SK-N-SH treated with all-trans-retinoic acid at 6 μM for 48 hours (cell line): Measurements from ENCODE around the gene IKZF3.

Source experiments
- ATAC-seq: fragments of 200-7000 bp; cut with Tn5 transposase; 3 replicates; pipeline ENCODE4 v1.9.1; 2020; ENCODE audit warnings: mild to moderate bottlenecking, moderate library complexity
- ARNTL ChIP-seq: fragments of 450-650 bp; formaldehyde crosslinking; IDR thresholded peaks from 2 replicates; pipeline ENCODE4 v1.5.0; 2020; ENCODE audit warnings: low read depth, mild to moderate bottlenecking, moderate library complexity, borderline replicate concordance
- BACH2 ChIP-seq: fragments of 250-450 bp; sonication (Bioruptor Pico); IDR thresholded peaks from 2 replicates; pipeline ENCODE4 v1.9.0; 2021; ENCODE audit warnings: mild to moderate bottlenecking, borderline replicate concordance
- CSDC2 ChIP-seq: fragments of 250-450 bp; sonication (Bioruptor Pico); IDR thresholded peaks from 2 replicates; pipeline ENCODE4 v1.5.0; 2020; ENCODE audit warnings: mild to moderate bottlenecking, moderate library complexity
- ESRRG ChIP-seq: fragments of 250-450 bp; sonication (Bioruptor Pico); IDR thresholded peaks from 2 replicates; pipeline ENCODE4 v1.6.1; 2021; ENCODE audit warnings: mild to moderate bottlenecking
- GLIS3 ChIP-seq: fragments of 250-450 bp; sonication (Bioruptor Pico); IDR thresholded peaks from 2 replicates; pipeline ENCODE4 v1.5.0; 2020; ENCODE audit warnings: mild to moderate bottlenecking, moderate library complexity
- ISL1 ChIP-seq: fragments of 250-450 bp; sonication (Bioruptor Pico); IDR thresholded peaks from 2 replicates; pipeline ENCODE4 v2.1.2; 2022; ENCODE audit warnings: mild to moderate bottlenecking, moderate library complexity
- OSR1 ChIP-seq: fragments of 250-450 bp; sonication (Bioruptor Pico); IDR thresholded peaks from 2 replicates; pipeline ENCODE4 v1.8.0; 2022; ENCODE audit warnings: moderate library complexity, mild to moderate bottlenecking, inconsistent platforms
- PPARA ChIP-seq: fragments of 250-450 bp; sonication (Bioruptor Pico); IDR thresholded peaks from 2 replicates; pipeline ENCODE4 v1.5.0; 2020; ENCODE audit warnings: mild to moderate bottlenecking, borderline replicate concordance
- RARB ChIP-seq: fragments of 250-450 bp; sonication (Bioruptor Pico); IDR thresholded peaks from 2 replicates; pipeline ENCODE4 v1.8.0; 2021; ENCODE audit warnings: mild to moderate bottlenecking, moderate library complexity
- SNAI2 ChIP-seq: fragments of 250-450 bp; sonication (Bioruptor Pico); IDR thresholded peaks from 2 replicates; pipeline ENCODE4 v1.5.0; 2020; ENCODE audit warnings: mild to moderate bottlenecking, moderate library complexity
- TCF4 ChIP-seq: fragments of 250-450 bp; sonication (Bioruptor Pico); IDR thresholded peaks from 2 replicates; pipeline ENCODE4 v1.8.0; 2021; ENCODE audit warnings: mild to moderate bottlenecking, moderate library complexity, borderline replicate concordance
- TOX ChIP-seq: fragments of 250-450 bp; sonication (Bioruptor Pico); IDR thresholded peaks from 2 replicates; pipeline ENCODE4 v1.8.0; 2021; ENCODE audit warnings: mild to moderate bottlenecking, moderate library complexity, borderline replicate concordance
- ZC3H10 ChIP-seq: fragments of 250-450 bp; sonication (Bioruptor Pico); IDR thresholded peaks from 2 replicates; pipeline ENCODE4 v1.5.1; 2021; ENCODE audit warnings: mild to moderate bottlenecking, moderate library complexity
- ZFP3 ChIP-seq: fragments of 250-450 bp; sonication (Bioruptor Pico); IDR thresholded peaks from 2 replicates; pipeline ENCODE4 v1.5.0; 2020; ENCODE audit warnings: mild to moderate bottlenecking, moderate library complexity
- ZFP30 ChIP-seq: fragments of 450-650 bp; formaldehyde crosslinking; IDR thresholded peaks from 2 replicates; pipeline ENCODE4 v1.5.0; 2022; ENCODE audit warnings: mild to moderate bottlenecking, moderate library complexity
- ZNF565 ChIP-seq: fragments of 450-650 bp; formaldehyde crosslinking; conservative IDR thresholded peaks from 2 replicates; pipeline ENCODE4 v1.5.0; 2020; ENCODE audit warnings: low read depth, mild to moderate bottlenecking, moderate library complexity
- ZNF70 ChIP-seq: fragments of 450-650 bp; formaldehyde crosslinking; IDR thresholded peaks from 2 replicates; pipeline ENCODE4 v1.5.0; 2020; ENCODE audit warnings: mild to moderate bottlenecking, moderate library complexity
- ZNF8 ChIP-seq: fragments of 450-650 bp; formaldehyde crosslinking; IDR thresholded peaks from 2 replicates; pipeline ENCODE4 v1.5.0; 2020; ENCODE audit warnings: mild to moderate bottlenecking, moderate library complexity
- TF ChIP-seq, protein P1 (sequence below): fragments of 250-450 bp; sonication (Bioruptor Pico); IDR thresholded peaks from 2 replicates; pipeline ENCODE4 v1.8.0; 2020; ENCODE audit warnings: mild to moderate bottlenecking, moderate library complexity, borderline replicate concordance
- TF ChIP-seq, protein P2 (sequence below): fragments of 250-450 bp; sonication (Bioruptor Pico); IDR thresholded peaks from 2 replicates; pipeline ENCODE4 v1.5.0; 2020; ENCODE audit warnings: mild to moderate bottlenecking, moderate library complexity
- TF ChIP-seq, protein P3 (sequence below): fragments of 250-450 bp; sonication (Bioruptor Pico); IDR thresholded peaks from 2 replicates; pipeline ENCODE4 v1.8.0; 2021; ENCODE audit warnings: low read depth, mild to moderate bottlenecking, moderate library complexity, borderline replicate concordance

IKZF3 gene

DNA sequence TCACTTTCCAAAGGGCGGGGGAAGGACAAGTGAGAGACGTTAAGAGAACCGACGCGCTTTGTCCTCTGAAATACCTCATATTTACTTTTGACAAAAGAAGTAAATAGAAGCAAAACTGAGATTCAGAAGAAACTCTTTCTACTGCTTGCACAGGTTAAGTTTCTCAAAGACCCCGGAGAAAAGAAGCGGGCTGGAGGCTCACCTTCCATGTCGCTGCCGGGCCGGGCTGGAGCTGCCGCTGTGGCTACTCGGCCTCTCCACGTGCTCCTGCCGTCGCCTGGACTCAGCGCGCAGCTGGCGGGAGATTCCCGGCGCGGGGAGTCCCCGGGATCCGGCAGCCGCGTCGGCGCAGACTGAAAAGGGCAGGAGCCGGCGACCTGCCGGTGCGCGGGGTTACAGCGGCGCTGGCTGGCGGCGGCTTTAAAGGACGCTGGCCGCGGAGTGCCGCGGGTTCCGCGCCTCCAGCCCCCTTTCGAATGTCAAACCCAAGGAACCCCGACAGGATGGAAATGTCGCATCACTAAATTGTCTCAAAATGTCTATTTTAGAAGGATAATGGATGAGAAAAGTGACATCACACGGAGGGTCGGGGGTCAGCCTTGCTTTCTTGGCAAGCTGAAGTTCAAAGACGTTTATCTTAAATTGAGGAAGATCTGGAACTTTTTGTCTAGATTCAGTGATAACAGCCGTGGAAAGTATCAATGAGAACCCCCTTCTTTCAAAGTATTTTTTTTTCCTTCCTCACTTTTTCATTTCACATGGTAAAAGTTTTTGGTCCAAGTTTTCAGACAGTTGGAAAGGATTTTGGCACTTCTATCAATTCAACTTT lies at the start of gene IKZF3:
Gene IKZF3 (minus strand): TSS at position 395 of the 829 bp plus-strand sequence. CDS start 186 bp downstream, at position 209.
- peak; percentile 63 for ATAC-seq
- no peak for TF ChIP-seq ZFP30 (CRISPR knock-in tag)
- no peak for TF ChIP-seq BACH2
- no peak for TF ChIP-seq TOX (CRISPR knock-in tag)
- no peak for TF ChIP-seq ISL1 (CRISPR knock-in tag)
- TF ChIP-seq ZC3H10 (CRISPR knock-in tag) = no peak
- TF ChIP-seq GLIS3 (CRISPR knock-in tag) = no peak
- TF ChIP-seq CSDC2 = no peak
- no peak for TF ChIP-seq SNAI2 (CRISPR knock-in tag)
- TF ChIP-seq, protein P1, sequence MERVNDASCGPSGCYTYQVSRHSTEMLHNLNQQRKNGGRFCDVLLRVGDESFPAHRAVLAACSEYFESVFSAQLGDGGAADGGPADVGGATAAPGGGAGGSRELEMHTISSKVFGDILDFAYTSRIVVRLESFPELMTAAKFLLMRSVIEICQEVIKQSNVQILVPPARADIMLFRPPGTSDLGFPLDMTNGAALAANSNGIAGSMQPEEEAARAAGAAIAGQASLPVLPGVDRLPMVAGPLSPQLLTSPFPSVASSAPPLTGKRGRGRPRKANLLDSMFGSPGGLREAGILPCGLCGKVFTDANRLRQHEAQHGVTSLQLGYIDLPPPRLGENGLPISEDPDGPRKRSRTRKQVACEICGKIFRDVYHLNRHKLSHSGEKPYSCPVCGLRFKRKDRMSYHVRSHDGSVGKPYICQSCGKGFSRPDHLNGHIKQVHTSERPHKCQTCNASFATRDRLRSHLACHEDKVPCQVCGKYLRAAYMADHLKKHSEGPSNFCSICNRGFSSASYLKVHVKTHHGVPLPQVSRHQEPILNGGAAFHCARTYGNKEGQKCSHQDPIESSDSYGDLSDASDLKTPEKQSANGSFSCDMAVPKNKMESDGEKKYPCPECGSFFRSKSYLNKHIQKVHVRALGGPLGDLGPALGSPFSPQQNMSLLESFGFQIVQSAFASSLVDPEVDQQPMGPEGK (CRISPR knock-in tag) = no peak
- no peak for TF ChIP-seq ESRRG (CRISPR knock-in tag)
- TF ChIP-seq RARB (CRISPR knock-in tag) = no peak
- no peak for TF ChIP-seq ZNF70 (CRISPR knock-in tag)
- TF ChIP-seq, all 23 proteins: peak for 0

DNA sequence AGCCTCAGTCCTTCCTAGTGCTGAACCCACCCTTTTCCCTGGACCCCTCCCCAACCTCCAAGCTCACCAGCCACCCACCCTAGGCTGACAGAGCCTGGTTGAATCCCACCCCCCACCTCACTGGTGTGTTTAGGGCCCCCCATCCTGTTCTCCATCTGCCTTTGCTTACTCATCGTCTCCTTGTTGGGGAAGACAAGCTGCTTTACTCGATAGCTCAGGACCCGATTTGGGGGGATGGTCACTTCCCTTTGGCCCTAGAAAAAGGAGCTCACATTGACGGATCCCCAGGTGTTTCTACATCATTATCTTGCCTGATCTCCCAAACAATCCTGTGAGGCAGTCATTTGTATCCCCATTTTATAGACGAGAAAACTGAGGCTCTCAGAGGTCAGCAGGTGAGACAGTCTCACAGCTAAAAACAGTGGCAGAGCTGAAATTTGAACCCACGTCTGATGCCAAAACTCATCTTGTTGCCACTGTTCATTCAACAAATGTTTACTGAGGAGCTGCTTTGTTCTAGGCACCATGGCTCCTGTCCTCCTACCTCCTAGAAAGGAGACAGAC lies 44.8 kb upstream of the IKZF3 start:
- no peak for TF ChIP-seq OSR1 (CRISPR knock-in tag)
- TF ChIP-seq ISL1 (CRISPR knock-in tag) = no peak
- no peak for TF ChIP-seq CSDC2
- TF ChIP-seq ZNF8 (CRISPR knock-in tag) = no peak
- no peak for TF ChIP-seq ZNF565 (CRISPR knock-in tag)
- TF ChIP-seq BACH2 = no peak
- TF ChIP-seq ZC3H10 (CRISPR knock-in tag) = no peak
- no peak for TF ChIP-seq ZNF70 (CRISPR knock-in tag)
- TF ChIP-seq SNAI2 (CRISPR knock-in tag) = no peak
- TF ChIP-seq TCF4 (CRISPR knock-in tag) = no peak
- no peak for ATAC-seq

DNA sequence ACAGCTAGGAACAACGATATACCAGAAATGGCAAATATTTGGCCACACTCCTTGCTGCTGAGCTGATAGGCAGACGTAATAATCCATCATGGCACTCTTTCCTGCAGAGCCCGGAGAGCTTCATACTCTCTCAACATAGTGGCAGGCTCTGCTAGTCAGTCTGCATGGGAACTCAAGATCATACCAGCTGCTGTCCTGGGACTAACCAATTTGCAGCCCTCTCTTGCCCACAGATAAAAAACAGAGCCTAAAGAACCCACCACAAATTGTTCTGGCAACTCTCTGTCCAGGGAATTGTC lies 40.8 kb upstream of the IKZF3 start:
- ATAC-seq = no peak
- TF ChIP-seq GLIS3 (CRISPR knock-in tag) (no peak), ZNF70 (CRISPR knock-in tag) (no peak), TOX (CRISPR knock-in tag) (no peak), PPARA (CRISPR knock-in tag) (no peak), SNAI2 (CRISPR knock-in tag) (no peak)
- TF ChIP-seq, protein P2, sequence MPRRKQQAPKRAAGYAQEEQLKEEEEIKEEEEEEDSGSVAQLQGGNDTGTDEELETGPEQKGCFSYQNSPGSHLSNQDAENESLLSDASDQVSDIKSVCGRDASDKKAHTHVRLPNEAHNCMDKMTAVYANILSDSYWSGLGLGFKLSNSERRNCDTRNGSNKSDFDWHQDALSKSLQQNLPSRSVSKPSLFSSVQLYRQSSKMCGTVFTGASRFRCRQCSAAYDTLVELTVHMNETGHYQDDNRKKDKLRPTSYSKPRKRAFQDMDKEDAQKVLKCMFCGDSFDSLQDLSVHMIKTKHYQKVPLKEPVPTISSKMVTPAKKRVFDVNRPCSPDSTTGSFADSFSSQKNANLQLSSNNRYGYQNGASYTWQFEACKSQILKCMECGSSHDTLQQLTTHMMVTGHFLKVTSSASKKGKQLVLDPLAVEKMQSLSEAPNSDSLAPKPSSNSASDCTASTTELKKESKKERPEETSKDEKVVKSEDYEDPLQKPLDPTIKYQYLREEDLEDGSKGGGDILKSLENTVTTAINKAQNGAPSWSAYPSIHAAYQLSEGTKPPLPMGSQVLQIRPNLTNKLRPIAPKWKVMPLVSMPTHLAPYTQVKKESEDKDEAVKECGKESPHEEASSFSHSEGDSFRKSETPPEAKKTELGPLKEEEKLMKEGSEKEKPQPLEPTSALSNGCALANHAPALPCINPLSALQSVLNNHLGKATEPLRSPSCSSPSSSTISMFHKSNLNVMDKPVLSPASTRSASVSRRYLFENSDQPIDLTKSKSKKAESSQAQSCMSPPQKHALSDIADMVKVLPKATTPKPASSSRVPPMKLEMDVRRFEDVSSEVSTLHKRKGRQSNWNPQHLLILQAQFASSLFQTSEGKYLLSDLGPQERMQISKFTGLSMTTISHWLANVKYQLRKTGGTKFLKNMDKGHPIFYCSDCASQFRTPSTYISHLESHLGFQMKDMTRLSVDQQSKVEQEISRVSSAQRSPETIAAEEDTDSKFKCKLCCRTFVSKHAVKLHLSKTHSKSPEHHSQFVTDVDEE = no peak
- TF ChIP-seq, protein P3, sequence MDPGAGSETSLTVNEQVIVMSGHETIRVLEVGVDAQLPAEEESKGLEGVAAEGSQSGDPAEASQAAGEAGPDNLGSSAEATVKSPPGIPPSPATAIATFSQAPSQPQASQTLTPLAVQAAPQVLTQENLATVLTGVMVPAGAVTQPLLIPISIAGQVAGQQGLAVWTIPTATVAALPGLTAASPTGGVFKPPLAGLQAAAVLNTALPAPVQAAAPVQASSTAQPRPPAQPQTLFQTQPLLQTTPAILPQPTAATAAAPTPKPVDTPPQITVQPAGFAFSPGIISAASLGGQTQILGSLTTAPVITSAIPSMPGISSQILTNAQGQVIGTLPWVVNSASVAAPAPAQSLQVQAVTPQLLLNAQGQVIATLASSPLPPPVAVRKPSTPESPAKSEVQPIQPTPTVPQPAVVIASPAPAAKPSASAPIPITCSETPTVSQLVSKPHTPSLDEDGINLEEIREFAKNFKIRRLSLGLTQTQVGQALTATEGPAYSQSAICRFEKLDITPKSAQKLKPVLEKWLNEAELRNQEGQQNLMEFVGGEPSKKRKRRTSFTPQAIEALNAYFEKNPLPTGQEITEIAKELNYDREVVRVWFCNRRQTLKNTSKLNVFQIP (CRISPR knock-in tag) = no peak

DNA sequence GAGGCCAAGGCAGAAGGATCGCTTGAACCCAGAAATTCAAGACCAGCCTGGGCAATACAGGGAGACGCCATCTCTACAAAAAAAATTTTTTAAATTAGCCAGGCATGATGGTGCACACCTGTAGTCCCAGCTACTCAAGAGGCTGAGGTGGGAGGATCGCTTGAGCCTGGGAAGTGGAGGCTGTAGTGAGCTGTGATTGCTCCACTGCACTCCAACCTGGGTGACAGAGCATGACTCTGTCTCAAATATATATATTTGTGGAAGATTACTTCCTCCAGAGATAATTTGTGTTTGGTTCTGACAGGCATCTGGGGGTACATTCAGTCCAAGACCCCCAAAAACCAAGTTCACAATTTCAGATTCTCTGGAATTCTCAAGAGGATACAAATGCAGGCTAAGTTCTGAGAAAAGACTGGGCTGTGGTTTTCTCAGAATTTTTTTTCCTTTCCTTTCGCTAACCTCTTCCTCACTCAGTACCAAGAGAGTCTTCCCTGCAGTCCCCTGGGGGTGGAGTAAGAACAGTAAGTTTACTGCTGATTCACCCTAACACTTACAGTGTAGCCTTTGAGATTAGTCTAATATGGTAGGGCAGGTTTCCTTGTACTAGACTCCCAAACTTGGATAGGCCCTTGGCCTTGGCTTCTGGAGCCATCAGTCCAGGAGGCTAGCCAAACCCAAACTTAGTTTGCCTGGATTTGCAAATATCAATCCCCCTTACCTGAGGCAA lies 39.2 kb upstream of the IKZF3 start:
- no peak for ATAC-seq
- TF ChIP-seq ZC3H10 (CRISPR knock-in tag) (no peak), SNAI2 (CRISPR knock-in tag) (no peak), ZNF70 (CRISPR knock-in tag) (no peak), ARNTL (CRISPR knock-in tag) (no peak), ZNF565 (CRISPR knock-in tag) (no peak), RARB (CRISPR knock-in tag) (no peak), GLIS3 (CRISPR knock-in tag) (no peak), ZFP3 (CRISPR knock-in tag) (no peak), ISL1 (CRISPR knock-in tag) (no peak), ZNF8 (CRISPR knock-in tag) (no peak)
- TF ChIP-seq, protein P1 (CRISPR knock-in tag) = no peak
- TF ChIP-seq, protein P2 = no peak
